Measurements from ENCODE around the gene GRK3. TPM values are rescaled to one million over a fixed set of nuclear protein-coding genes. Genes with fewer than 3 reads are reported as not detected.

The GRK3 gene
- total RNA-seq, 1 experiment from 2014 or later = 7.1 TPM

DNA sequence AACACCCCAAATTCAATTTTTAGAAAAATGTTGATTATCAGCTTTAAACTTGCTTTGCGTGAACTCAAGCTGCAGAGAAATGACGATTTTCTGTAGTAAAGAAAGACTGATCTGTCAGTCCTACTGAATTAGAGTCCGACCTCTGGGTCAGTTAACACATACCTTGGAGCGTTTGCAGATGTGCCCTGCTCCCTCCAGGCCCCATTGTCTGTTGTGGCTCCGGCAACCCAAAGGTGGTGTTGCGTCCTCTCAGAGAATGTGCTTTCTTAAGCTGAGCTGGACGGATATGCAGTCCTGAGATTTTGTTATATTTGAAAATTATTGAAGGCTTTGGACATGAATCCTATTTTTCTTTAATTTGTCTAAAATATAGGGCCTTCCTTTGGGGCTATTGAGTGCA lies 146.0 kb downstream of the GRK3 start:
- H3K4me3 ChIP-seq (ENCODE audit: insufficient read depth, low read depth, low read length) = no peak overlapping the region
- H3K36me3 ChIP-seq (replicated peaks; ENCODE audit: control insufficient read depth, insufficient read depth, low read length) = no peaks in the 10 kb centered on the region; the same call in none of the 2 replicates
- no peaks in the 10 kb centered on the region for H3K27me3 ChIP-seq (ENCODE audit: control insufficient read depth, insufficient read depth, low read length)
- no peak for DNase-seq

DNA sequence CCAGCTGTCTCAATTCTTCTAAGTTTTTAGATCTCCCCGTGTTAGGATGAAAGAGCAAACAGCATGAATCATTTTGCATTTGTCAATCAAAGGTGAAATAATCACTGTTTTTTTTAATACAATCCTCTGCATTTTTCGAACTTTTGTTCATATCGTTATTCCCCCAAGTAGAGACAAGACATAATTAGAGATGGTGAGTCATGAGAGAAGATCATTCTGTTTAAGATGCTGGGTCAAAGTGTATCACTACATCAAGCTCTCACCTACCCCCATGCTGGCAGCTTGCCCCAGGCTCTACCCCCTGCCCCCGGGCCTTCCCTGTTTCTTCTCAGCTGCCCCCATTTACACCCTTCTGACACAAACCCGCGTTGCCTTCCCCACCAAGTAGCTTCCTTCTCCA lies 147.0 kb downstream of the GRK3 start:
- Histone ChIP-seq H3K27me3 (ENCODE audit: control insufficient read depth, insufficient read depth, low read length) (no peaks in the 10 kb centered on the region), H3K36me3 (replicated peaks; ENCODE audit: control insufficient read depth, insufficient read depth, low read length) (no peaks in the 10 kb centered on the region; the same call in none of the 2 replicates)
- DNase-seq = no peak

DNA sequence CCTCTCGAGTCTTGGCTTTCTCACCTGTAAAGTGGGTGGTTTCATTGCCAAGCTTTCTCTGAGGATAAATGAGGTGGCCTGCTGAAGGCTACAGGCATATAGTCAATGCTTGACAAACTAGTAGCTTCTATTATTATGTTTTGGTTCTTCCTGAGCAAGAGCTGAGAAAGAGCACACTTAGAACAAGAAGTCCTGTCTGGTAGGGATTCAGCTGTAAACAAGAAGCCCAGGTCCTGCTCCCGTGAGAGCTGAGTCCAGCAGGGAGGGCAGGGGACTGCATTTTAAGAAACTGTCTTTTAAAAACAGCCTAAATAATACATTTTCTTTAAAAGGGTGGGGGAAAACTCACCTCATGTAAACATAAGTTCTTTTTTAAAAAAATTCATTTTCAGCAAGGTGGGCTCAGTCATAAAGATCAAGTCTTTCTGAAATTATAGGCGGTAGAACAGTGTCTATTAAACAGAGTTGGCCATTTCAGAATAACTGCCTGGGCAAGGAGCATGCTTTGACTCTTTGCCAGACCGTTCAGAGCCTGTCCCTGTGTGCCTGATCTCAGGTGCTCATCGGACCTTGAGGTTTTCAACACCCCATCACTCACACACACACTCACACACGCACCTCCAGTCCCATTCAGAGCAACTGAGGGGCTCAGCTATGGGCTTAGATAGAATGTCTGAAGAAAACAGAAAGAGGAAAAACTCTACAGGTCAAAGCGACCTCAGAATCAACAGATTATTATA lies 148.4 kb downstream of the GRK3 start:
- no peaks in the 10 kb centered on the region; the same call in none of the 2 replicates for H3K36me3 ChIP-seq (replicated peaks; ENCODE audit: control insufficient read depth, insufficient read depth, low read length)
- no peak overlapping the region for H3K4me3 ChIP-seq (ENCODE audit: insufficient read depth, low read depth, low read length)
- DNase-seq = no peak
- H3K27me3 ChIP-seq (ENCODE audit: control insufficient read depth, insufficient read depth, low read length) = no peaks in the 10 kb centered on the region

More for the DNA sequence above, 147.0 kb downstream of the GRK3 start:
- no peak overlapping the region for H3K4me3 ChIP-seq (ENCODE audit: insufficient read depth, low read depth, low read length)

DNA sequence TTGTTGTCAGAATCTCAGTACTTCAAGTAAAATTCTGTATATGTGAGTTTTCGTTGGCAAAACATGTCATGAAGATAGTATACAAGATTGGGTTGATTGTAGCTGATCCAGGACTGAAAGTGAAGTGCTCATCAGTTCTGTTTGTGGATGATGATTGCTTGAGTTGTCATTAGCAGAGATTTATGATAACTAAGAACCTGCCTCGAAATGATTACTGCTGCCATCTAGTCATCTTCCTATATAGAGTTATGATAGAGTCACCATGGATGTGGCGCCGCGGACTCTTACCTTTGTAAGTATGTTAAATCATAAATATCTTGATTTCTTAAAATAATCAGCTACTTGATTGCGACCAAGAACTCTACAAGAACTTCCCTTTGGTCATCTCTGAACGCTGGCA lies 149.6 kb downstream of the GRK3 start:
- no peaks in the 10 kb centered on the region for H3K27me3 ChIP-seq (ENCODE audit: control insufficient read depth, insufficient read depth, low read length)
- no peaks in the 10 kb centered on the region; the same call in none of the 2 replicates for H3K36me3 ChIP-seq (replicated peaks; ENCODE audit: control insufficient read depth, insufficient read depth, low read length)
- no peak for DNase-seq
- H3K4me3 ChIP-seq (ENCODE audit: insufficient read depth, low read depth, low read length) = no peak overlapping the region

- H3K27me3 ChIP-seq (ENCODE audit: control insufficient read depth, insufficient read depth, low read length) = no peaks in the 10 kb centered on the region
- no peak for DNase-seq
Observed at GRCh38 chr22:25714739-25715138, 150.3 kb downstream of the GRK3 start.

DNA sequence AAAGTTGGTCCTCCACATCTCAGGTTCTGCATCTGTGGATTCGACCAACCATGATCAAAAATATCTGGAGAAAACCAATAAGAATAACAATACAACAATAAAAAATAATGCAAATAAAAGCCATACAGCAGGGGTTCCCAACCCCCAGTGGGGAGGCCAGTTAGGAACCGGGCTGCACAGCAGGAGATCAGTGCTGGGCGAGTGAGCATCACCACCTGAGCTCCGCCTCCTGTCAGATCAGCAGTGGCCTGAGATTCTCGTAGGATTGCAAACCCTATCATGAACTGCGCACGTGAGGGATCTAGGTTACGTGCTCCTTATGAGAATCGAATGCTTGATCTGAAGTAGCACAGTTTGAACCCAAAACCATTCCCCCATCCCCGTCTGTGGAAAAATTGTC lies 152.2 kb downstream of the GRK3 start:
- no peaks in the 10 kb centered on the region for H3K27me3 ChIP-seq (ENCODE audit: control insufficient read depth, insufficient read depth, low read length)
- no peak for DNase-seq

More at GRCh38 chr22:25714739-25715138, 150.3 kb downstream of the GRK3 start:
- Histone ChIP-seq H3K4me3 (ENCODE audit: insufficient read depth, low read depth, low read length) (no peak overlapping the region), H3K36me3 (replicated peaks; ENCODE audit: control insufficient read depth, insufficient read depth, low read length) (no peaks in the 10 kb centered on the region; the same call in none of the 2 replicates)

DNA sequence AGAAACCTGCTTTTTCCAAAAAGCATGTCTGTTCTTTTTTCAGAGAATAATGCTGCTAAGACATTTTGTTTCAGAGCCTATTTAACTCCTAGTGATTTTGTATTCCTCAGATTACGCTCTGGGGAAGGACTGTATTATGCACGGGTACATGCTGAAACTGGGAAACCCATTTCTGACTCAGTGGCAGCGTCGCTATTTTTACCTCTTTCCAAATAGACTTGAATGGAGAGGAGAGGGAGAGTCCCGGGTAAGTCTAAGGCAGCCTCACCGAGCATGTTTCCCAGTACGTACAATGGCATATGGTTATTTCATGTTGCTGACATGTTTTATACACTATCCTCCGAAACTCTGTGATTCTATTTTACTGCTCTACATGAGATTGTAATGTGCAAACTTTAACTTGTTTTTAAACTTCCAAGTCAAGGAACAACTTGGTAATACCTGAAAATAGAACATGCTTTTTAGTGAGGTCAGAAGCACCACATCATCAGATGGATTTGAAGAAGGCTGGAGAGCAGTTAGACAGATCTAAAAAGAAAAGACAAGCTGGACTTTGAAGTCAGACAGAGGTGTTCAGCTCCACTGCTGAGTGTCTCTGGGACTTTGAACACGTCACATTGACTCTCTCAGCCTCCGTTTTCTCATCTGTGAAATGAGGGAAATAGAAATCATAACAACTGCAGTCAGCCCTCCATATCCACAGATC lies 153.8 kb downstream of the GRK3 start:
- Histone ChIP-seq H3K4me3 (ENCODE audit: insufficient read depth, low read depth, low read length) (no peak overlapping the region), H3K27me3 (ENCODE audit: control insufficient read depth, insufficient read depth, low read length) (no peaks in the 10 kb centered on the region), H3K36me3 (replicated peaks; ENCODE audit: control insufficient read depth, insufficient read depth, low read length) (peaks cover 1% of the 10 kb centered on the region)
- no peak for DNase-seq

More for the DNA sequence above, 152.2 kb downstream of the GRK3 start:
- no peak overlapping the region for H3K4me3 ChIP-seq (ENCODE audit: insufficient read depth, low read depth, low read length)
- H3K36me3 ChIP-seq (replicated peaks; ENCODE audit: control insufficient read depth, insufficient read depth, low read length) = no peaks in the 10 kb centered on the region; the same call in none of the 2 replicates

GRCh38 chr22:25722223-25722622 lies 157.7 kb downstream of the GRK3 start:
- no peak for DNase-seq
- Histone ChIP-seq H3K36me3 (replicated peaks; ENCODE audit: control insufficient read depth, insufficient read depth, low read length) (peaks cover 1% of the 10 kb centered on the region), H3K4me3 (ENCODE audit: insufficient read depth, low read depth, low read length) (no peak overlapping the region), H3K27me3 (ENCODE audit: control insufficient read depth, insufficient read depth, low read length) (no peaks in the 10 kb centered on the region)

DNA sequence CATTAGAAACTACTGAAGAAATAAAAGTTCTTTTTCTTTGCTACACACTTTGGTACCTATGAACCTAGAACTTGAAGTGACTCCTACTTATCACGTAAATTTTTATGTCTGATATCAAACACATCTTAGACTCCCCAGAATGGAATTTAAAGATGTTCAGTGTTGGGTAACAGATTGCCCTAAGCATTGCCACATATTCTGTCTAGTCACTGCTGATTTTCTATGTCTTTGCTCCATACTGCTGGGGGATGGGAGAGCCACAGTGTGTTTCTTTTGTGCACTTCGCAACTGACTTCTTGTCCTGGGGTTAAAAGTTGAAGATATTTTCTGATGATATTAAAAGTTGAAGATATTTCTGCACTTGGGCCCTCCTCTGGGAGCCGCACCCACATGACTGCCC lies 158.2 kb downstream of the GRK3 start:
- no peak overlapping the region for H3K4me3 ChIP-seq (ENCODE audit: insufficient read depth, low read depth, low read length)
- H3K27me3 ChIP-seq (ENCODE audit: control insufficient read depth, insufficient read depth, low read length) = no peaks in the 10 kb centered on the region
- peaks cover 1% of the 10 kb centered on the region for H3K36me3 ChIP-seq (replicated peaks; ENCODE audit: control insufficient read depth, insufficient read depth, low read length)
- DNase-seq = no peak

DNA sequence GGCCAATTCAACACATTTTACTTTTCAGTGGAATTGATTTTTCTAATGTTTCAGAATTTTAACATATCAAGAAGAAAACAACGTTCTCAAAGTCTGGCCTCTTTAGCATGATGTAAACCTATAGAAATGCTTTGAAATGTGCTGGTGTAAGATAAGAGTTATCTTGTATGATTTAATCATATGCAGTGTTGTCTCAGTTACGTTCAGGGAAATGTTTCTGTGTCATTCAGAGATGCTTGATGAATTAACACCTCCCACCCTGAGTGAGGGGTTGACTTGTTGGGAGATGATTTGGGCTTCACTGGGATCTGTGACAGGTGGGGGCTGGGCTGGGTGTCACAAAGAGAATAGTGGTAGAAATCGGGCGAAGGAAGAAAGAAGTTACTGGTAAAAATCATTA lies 161.8 kb downstream of the GRK3 start:
- no peaks in the 10 kb centered on the region for H3K27me3 ChIP-seq (ENCODE audit: control insufficient read depth, insufficient read depth, low read length)
- no peak overlapping the region for H3K4me3 ChIP-seq (ENCODE audit: insufficient read depth, low read depth, low read length)
- H3K36me3 ChIP-seq (replicated peaks; ENCODE audit: control insufficient read depth, insufficient read depth, low read length) = peaks cover 1% of the 10 kb centered on the region
- DNase-seq = no peak

DNA sequence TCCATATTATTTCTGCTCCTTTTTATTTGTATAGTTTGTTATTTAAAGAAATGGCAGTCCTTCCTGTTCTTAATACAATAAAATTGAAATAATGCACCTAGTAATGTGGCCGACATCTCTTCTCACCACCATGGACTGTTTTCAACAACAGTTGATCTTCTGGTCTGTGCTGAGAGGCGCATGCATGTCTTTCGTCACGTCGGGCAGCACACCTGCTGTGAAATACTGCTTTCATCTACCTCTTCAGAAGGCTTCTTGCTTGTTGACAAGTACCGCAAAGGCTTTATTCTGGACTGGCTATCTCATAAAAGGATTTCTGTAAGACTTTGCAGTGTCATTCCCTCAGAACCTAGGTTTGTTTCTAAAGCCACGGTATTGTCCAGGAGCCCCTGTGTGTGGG lies 163.6 kb downstream of the GRK3 start:
- Histone ChIP-seq H3K4me3 (ENCODE audit: insufficient read depth, low read depth, low read length) (no peak overlapping the region), H3K36me3 (replicated peaks; ENCODE audit: control insufficient read depth, insufficient read depth, low read length) (no peaks in the 10 kb centered on the region), H3K27me3 (ENCODE audit: control insufficient read depth, insufficient read depth, low read length) (no peaks in the 10 kb centered on the region)
- DNase-seq = no peak

- H3K27me3 ChIP-seq (ENCODE audit: control insufficient read depth, insufficient read depth, low read length) = no peaks in the 10 kb centered on the region
- no peaks in the 10 kb centered on the region for H3K36me3 ChIP-seq (replicated peaks; ENCODE audit: control insufficient read depth, insufficient read depth, low read length)
- H3K4me3 ChIP-seq (ENCODE audit: insufficient read depth, low read depth, low read length) = no peak overlapping the region
- DNase-seq = no peak
Observed at GRCh38 chr22:25729016-25729995, 164.8 kb downstream of the GRK3 start.

DNA sequence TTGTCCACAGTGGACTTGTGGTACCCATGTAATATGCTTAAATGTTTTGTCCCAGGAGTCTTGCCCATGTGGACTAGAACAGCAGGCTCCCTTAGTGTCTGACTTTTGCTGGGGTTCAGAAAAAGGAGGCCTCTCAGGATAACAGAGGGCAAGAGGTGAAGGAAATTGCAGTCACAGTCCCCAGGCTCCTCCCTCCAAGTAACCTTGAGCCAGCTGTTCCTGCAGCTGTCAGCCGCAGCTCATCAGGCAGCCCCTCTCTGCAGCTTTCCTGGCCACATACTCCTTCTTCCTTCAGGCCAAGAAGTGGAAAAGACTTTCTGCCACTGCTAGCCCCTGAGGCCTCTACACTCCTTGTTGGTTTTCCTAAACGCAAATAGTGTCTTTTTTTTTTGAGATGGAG lies 171.2 kb downstream of the GRK3 start:
- Histone ChIP-seq H3K4me3 (ENCODE audit: insufficient read depth, low read depth, low read length) (no peak overlapping the region), H3K27me3 (ENCODE audit: control insufficient read depth, insufficient read depth, low read length) (no peaks in the 10 kb centered on the region), H3K36me3 (replicated peaks; ENCODE audit: control insufficient read depth, insufficient read depth, low read length) (no peaks in the 10 kb centered on the region)
- DNase-seq = no peak

GRCh38 chr22:25736378-25737011 lies 172.0 kb downstream of the GRK3 start:
- H3K27me3 ChIP-seq (ENCODE audit: control insufficient read depth, insufficient read depth, low read length) = no peaks in the 10 kb centered on the region
- no peak overlapping the region for H3K4me3 ChIP-seq (ENCODE audit: insufficient read depth, low read depth, low read length)
- no peak for DNase-seq
- no peaks in the 10 kb centered on the region for H3K36me3 ChIP-seq (replicated peaks; ENCODE audit: control insufficient read depth, insufficient read depth, low read length)
